GM12801 (cell line): ENCODE measurements around the gene DOK3.

Experiments used
- CTCF ChIP-seq: IDR thresholded peaks from one replicate; pipeline ENCODE4 v1.5.1; 2011; ENCODE audit warnings: control low read depth; ENCODE audit not compliant: insufficient read length; ENCODE audit errors: extremely low read depth

The DOK3 gene

GRCh38 chr5:177492841-177493240, 16.8 kb downstream of the DOK3 start:
- no peak for TF ChIP-seq CTCF

DNA sequence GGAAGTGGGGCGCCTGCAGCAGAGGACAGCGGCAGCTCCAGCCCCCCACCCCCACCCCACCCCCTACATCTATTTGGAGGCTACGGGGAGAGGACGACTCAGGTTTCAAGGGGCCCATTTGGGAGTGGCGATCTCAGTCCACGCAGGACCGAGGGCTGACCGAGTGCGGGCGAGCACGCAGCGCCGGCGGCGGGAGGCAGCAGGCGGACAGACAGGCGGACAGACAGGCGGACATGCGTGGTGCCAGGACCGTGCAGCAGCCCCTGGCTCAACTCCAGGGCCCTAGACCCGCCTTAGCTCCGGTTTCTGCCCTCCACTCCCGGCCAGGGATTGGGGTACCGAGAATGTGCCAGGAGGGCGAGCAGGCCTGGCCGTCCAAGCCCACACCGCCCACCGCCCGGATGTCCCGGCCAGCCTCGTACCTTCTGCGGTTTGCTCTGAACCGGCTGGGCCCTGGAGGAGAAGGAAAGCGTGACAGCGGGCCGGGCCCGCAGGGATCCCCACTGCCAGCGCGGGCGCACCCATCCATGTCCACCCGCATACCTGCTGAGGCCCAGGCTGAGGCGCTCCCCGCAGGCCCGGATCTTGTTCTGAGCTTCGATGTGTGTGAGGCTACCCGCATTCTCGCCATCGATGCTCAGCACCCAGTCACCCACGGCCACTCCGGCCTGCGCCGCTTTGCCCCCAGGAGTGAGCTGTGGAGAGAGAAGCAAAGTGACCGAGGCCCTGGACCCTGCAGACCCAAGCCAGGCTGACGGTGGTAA, 17.5 kb downstream of the DOK3 start:
- TF ChIP-seq CTCF = no peak

GRCh38 chr5:177491429-177491945, 18.1 kb downstream of the DOK3 start:
- no peak for TF ChIP-seq CTCF

GRCh38 chr5:177490992-177491391, 18.6 kb downstream of the DOK3 start:
- TF ChIP-seq CTCF = no peak

GRCh38 chr5:177490311-177490991, 19.2 kb downstream of the DOK3 start:
- TF ChIP-seq CTCF = no peak

- no peak for TF ChIP-seq CTCF
Observed at GRCh38 chr5:177489119-177489716, 20.4 kb downstream of the DOK3 start.

DNA sequence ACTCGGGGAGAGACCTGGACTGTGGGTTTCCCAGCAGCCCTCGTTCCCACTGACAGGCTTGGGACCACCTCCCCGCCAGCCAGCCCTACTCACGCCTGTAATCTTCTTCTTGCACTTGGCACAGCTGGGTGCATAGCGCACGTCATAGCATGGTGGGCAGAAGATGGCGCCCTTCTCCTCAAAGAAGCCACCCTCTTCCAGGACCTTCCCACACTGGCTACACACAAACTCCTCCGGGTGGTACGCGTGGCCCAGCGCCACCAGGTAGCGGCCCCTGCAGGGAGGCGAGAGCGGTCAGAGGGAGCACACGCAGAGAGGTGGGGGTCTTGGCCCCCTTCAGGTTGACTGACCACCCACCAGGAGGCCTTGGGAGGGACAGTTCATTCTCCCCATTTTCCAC, 21.7 kb downstream of the DOK3 start:
- TF ChIP-seq CTCF = no peak
